Measurements from ENCODE around the gene GAGE12G.

DNA sequence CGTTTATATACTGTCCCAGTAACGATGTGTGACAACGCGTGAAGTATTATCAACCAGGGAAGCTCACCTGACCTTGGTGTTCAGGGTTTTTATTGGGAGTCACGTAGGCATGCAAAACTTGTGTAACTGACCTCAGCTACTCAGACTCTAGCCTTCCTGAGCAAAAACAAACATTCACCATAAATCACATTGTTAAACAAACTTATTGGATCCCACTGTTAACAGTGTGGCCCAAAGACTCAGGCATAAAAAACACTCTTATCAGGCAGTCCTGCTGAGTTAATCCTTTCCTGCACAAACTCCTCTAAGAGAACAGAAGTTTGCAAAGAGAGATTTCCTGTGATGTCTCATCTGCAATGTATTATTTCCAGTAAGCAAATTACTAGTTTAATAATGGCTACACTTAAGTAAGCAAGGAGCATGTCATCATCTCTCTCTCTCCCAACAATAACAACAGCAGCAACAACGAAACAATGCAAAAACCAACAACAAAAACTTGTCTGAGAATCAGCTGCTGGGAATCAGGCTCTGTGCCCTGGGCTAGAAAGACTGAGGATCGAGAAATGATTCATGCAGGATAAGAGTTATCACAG is 40.6 kb downstream of the GAGE12G start:
- TF ChIP-seq, protein P1, sequence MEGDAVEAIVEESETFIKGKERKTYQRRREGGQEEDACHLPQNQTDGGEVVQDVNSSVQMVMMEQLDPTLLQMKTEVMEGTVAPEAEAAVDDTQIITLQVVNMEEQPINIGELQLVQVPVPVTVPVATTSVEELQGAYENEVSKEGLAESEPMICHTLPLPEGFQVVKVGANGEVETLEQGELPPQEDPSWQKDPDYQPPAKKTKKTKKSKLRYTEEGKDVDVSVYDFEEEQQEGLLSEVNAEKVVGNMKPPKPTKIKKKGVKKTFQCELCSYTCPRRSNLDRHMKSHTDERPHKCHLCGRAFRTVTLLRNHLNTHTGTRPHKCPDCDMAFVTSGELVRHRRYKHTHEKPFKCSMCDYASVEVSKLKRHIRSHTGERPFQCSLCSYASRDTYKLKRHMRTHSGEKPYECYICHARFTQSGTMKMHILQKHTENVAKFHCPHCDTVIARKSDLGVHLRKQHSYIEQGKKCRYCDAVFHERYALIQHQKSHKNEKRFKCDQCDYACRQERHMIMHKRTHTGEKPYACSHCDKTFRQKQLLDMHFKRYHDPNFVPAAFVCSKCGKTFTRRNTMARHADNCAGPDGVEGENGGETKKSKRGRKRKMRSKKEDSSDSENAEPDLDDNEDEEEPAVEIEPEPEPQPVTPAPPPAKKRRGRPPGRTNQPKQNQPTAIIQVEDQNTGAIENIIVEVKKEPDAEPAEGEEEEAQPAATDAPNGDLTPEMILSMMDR (conservative IDR thresholded peaks at IDR 0.05; ENCODE audit: low read depth, low read length), result no peak
- TF ChIP-seq, protein P2, sequence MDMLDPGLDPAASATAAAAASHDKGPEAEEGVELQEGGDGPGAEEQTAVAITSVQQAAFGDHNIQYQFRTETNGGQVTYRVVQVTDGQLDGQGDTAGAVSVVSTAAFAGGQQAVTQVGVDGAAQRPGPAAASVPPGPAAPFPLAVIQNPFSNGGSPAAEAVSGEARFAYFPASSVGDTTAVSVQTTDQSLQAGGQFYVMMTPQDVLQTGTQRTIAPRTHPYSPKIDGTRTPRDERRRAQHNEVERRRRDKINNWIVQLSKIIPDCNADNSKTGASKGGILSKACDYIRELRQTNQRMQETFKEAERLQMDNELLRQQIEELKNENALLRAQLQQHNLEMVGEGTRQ (IDR thresholded peaks at IDR 0.05; ENCODE audit: low read depth, low read length), result no peak
- TF ChIP-seq RFX5 (IDR thresholded peaks at IDR 0.05; ENCODE audit: low read depth, low read length) (no peak), SMC3 (IDR thresholded peaks at IDR 0.05; ENCODE audit: low read depth, low read length) (no peak)
- TF ChIP-seq, protein P3, sequence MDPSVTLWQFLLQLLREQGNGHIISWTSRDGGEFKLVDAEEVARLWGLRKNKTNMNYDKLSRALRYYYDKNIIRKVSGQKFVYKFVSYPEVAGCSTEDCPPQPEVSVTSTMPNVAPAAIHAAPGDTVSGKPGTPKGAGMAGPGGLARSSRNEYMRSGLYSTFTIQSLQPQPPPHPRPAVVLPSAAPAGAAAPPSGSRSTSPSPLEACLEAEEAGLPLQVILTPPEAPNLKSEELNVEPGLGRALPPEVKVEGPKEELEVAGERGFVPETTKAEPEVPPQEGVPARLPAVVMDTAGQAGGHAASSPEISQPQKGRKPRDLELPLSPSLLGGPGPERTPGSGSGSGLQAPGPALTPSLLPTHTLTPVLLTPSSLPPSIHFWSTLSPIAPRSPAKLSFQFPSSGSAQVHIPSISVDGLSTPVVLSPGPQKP (IDR thresholded peaks at IDR 0.05; ENCODE audit: borderline replicate concordance, low read depth, low read length), result no peak
